Activated CD4-positive, alpha-beta T cell treated with anti-CD3 and anti-CD28 coated beads for 36 hours (primary cell): ENCODE measurements around the gene PTH2. TPM values are rescaled to one million over a fixed set of nuclear protein-coding genes. Genes with fewer than 3 reads are reported as not detected.
"Not testable (repeated sequence)": the region's sequence is repeated elsewhere in the genome, so short reads cannot be mapped to it uniquely, and the experiment has no call there.

ENCODE experiments used
- ATAC-seq: fragments of 200-7000 bp; cut with Tn5 transposase; one replicate; pipeline ENCODE4 v1.10.0; 2021; ENCODE audit warnings: mild to moderate bottlenecking, moderate library complexity
- CTCF ChIA-PET: fragments of 350-600 bp; sonication (Branson Sonifier 250); formaldehyde crosslinking; loops from one replicate; lab custom pipeline; 2021; ENCODE audit warnings: antibody characterized with exemption; lab: Charles Lee
- POLR2A ChIA-PET: fragments of 350-600 bp; sonication (Branson Sonifier 250); formaldehyde crosslinking; loops from one replicate; lab custom pipeline; 2021; ENCODE audit warnings: antibody characterized with exemption, inconsistent platforms; lab: Charles Lee
- DNase-seq: peaks from one replicate; pipeline ENCODE4 v3.0.0-alpha.2; 2020
- H3K27ac Mint-ChIP-seq: one replicate; pipeline ENCODE4 v1.8.0; 2021; ENCODE audit warnings: mixed read lengths
- H3K27me3 Mint-ChIP-seq: one replicate; pipeline ENCODE4 v1.8.0; 2021; ENCODE audit warnings: mixed read lengths
- H3K36me3 Mint-ChIP-seq: one replicate; pipeline ENCODE4 v1.8.0; 2021; ENCODE audit warnings: low read depth, mixed read lengths
- H3K4me1 Mint-ChIP-seq: one replicate; pipeline ENCODE4 v1.8.0; 2021; ENCODE audit warnings: mixed read lengths
- H3K4me3 Mint-ChIP-seq: one replicate; pipeline ENCODE4 v1.8.0; 2021; ENCODE audit warnings: mild to moderate bottlenecking, moderate library complexity, mixed read lengths
- H3K9me3 Mint-ChIP-seq: one replicate; pipeline ENCODE4 v1.8.0; 2021; ENCODE audit warnings: low read depth, mixed read lengths
- intact Hi-C, 2 experiments: fragments of 100-400 bp; cut with DNase I in 1 of 2; cut with micrococcal nuclease in 1 of 2; formaldehyde crosslinking; loops; one replicate each; pipeline versions ENCODE4 v1.14.2 to v1.15.1; 2022 to 2024; cut with DNase I, micrococcal nuclease
- total RNA-seq, 2 experiments: library from RNA; stranded (reverse); gene quantifications; one replicate each; pipeline ENCODE4 v1.2.3, GENCODE V29; 2021

PTH2 gene
- total RNA-seq, 2 experiments from 2014 or later = not detected

GRCh38 chr19:49378512-49378911, 44.7 kb downstream of the PTH2 start:
- intact Hi-C loops = no loop called here

GRCh38 chr19:49374665-49375434, 48.4 kb downstream of the PTH2 start:
- Mint-ChIP-seq H3K27ac (no peak overlapping the region), H3K4me1 (no peaks in the 10 kb centered on the region), H3K27me3 (peaks cover 5% of the 10 kb centered on the region), H3K4me3 (no peak overlapping the region), H3K36me3 (no peaks in the 10 kb centered on the region), H3K9me3 (no peaks in the 10 kb centered on the region)
- POLR2A ChIA-PET = interaction anchor here (0.6 to 0.9 kb wide), 2 partner anchors 37 to 176 kb away, joined by 3 to 4 read pairs; no protein-coding TSS in a partner anchor
- DNase-seq (no peak), ATAC-seq (no peak)
- intact Hi-C loops = no loop called here
- CTCF ChIA-PET = interaction anchor here (0.7 to 1.7 kb wide), 4 partner anchors 9 to 403 kb away, joined by 3 to 5 read pairs (median 3); no protein-coding TSS in a partner anchor

More at GRCh38 chr19:49378512-49378911, 44.7 kb downstream of the PTH2 start:
- Mint-ChIP-seq H3K27me3 (peaks cover 4% of the 10 kb centered on the region), H3K9me3 (peaks cover 5% of the 10 kb centered on the region), H3K4me3 (no peak overlapping the region), H3K36me3 (no peaks in the 10 kb centered on the region), H3K4me1 (no peaks in the 10 kb centered on the region), H3K27ac (no peak overlapping the region)
- ChIA-PET CTCF (interaction anchor here (1.1 to 2.6 kb wide), 3 partner anchors 13 to 110 kb away, joined by 3 to 9 read pairs (median 3); no protein-coding TSS in a partner anchor), POLR2A (no interaction called here)
- ATAC-seq = no peak
- no peak for DNase-seq

GRCh38 chr19:49373174-49373573, 50.1 kb downstream of the PTH2 start:
- intact Hi-C loops, DNase-seq, H3K4me1 Mint-ChIP-seq, POLR2A ChIA-PET, H3K9me3 Mint-ChIP-seq, H3K27me3 Mint-ChIP-seq, H3K27ac Mint-ChIP-seq, H3K36me3 Mint-ChIP-seq, CTCF ChIA-PET, ATAC-seq, H3K4me3 Mint-ChIP-seq: not testable (repeated sequence)

Other genes starting within 250 kb of the PTH2 start
- 1 to 10 TPM in 1 of 2 experiments, under 1 TPM in 1; 0.42 to 1.3 TPM for gene SLC6A16, start 98.2 kb downstream of the PTH2 start, total RNA-seq
- gene CD37, start 88.0 kb downstream of the PTH2 start, total RNA-seq = 100 to 1,000 TPM; 152 to 191 TPM
- gene TEAD2, start 61.0 kb downstream of the PTH2 start, total RNA-seq = not detected
- gene DKKL1, start 59.6 kb downstream of the PTH2 start, total RNA-seq = not detected
- 1 to 10 TPM in 1 of 2 experiments, under 1 TPM in 1; 0.96 to 1.2 TPM for gene KASH5, start 35.2 kb downstream of the PTH2 start, total RNA-seq
- gene GFY, start 1.9 kb upstream of the PTH2 start, total RNA-seq = not detected
- under 1 TPM; 0.07 to 0.14 TPM for gene SLC17A7, start 18.1 kb upstream of the PTH2 start, total RNA-seq
- gene PIH1D1, start 28.4 kb upstream of the PTH2 start, total RNA-seq = 100 to 1,000 TPM; 117 to 138 TPM
- 10 to 100 TPM; 26.8 to 33.3 TPM for gene ALDH16A1, start 29.8 kb upstream of the PTH2 start, total RNA-seq
- 10 to 100 TPM; 38.6 to 43.2 TPM for gene FLT3LG, start 50.8 kb upstream of the PTH2 start, total RNA-seq
- gene RPL13A, start 64.2 kb upstream of the PTH2 start, total RNA-seq = 1,000 to 10,000 TPM; 3,861 to 3,967 TPM
- gene RPS11, start 73.0 kb upstream of the PTH2 start, total RNA-seq = 1,000 to 10,000 TPM; 2,778 to 3,370 TPM
- gene FCGRT, start 89.2 kb upstream of the PTH2 start, total RNA-seq = 10 to 100 TPM; 16.3 to 18.1 TPM
- gene RCN3, start 104.6 kb upstream of the PTH2 start, total RNA-seq = 10 to 100 TPM; 10.9 to 13.5 TPM
- gene NOSIP, start 157.1 kb upstream of the PTH2 start, total RNA-seq = 10 to 100 TPM; 71.4 to 73.1 TPM
- gene PRRG2, start 157.9 kb upstream of the PTH2 start, total RNA-seq = 1 to 10 TPM in 1 of 2 experiments, under 1 TPM in 1; 0.81 to 1.6 TPM
- 10 to 100 TPM; 21.0 to 22.7 TPM for gene PRR12, start 167.7 kb upstream of the PTH2 start, total RNA-seq
- 10 to 100 TPM in 1 of 2 experiments, 1 to 10 TPM in 1; 9.7 to 11.7 TPM for gene RRAS, start 216.7 kb upstream of the PTH2 start, total RNA-seq
- gene SCAF1, start 218.8 kb upstream of the PTH2 start, total RNA-seq = 10 to 100 TPM; 43.3 to 64.0 TPM
- gene IRF3, start 242.4 kb upstream of the PTH2 start, total RNA-seq = 100 to 1,000 TPM; 123 to 125 TPM
- gene BCL2L12, start 242.5 kb upstream of the PTH2 start, total RNA-seq = 10 to 100 TPM; 79.6 to 93.8 TPM